ENCODE results near the gene NR1D2.
"Not testable (repeated sequence)": the region's sequence is repeated elsewhere in the genome, so short reads cannot be mapped to it uniquely, and the experiment has no call there.

The NR1D2 gene

GRCh38 chr3:24005669-24006068 lies 60.6 kb downstream of the NR1D2 start:
- DNase-seq (ENCODE audit: low spot score), result no peak

- DNase-seq (ENCODE audit: low spot score), result not testable (repeated sequence)
Measured at GRCh38 chr3:24010834-24011233, 65.7 kb downstream of the NR1D2 start.

GRCh38 chr3:24012589-24013269 lies 67.6 kb downstream of the NR1D2 start:
- no peak for DNase-seq (ENCODE audit: low spot score)

GRCh38 chr3:24017305-24017704 lies 72.2 kb downstream of the NR1D2 start:
- DNase-seq (ENCODE audit: low spot score), result no peak

GRCh38 chr3:24018784-24019570 lies 73.9 kb downstream of the NR1D2 start:
- no peak for DNase-seq (ENCODE audit: low spot score)

- no peak for DNase-seq (ENCODE audit: low spot score)
Measured at GRCh38 chr3:24019585-24019984, 74.5 kb downstream of the NR1D2 start.

GRCh38 chr3:24020036-24020691 lies 75.1 kb downstream of the NR1D2 start:
- DNase-seq (ENCODE audit: low spot score), result no peak

- no peak for DNase-seq (ENCODE audit: low spot score)
Measured at GRCh38 chr3:24023197-24023596, 78.1 kb downstream of the NR1D2 start.

GRCh38 chr3:24025805-24026204 lies 80.7 kb downstream of the NR1D2 start:
- DNase-seq (ENCODE audit: low spot score), result no peak

GRCh38 chr3:24026665-24027064 lies 81.6 kb downstream of the NR1D2 start:
- DNase-seq (ENCODE audit: low spot score), result not testable (repeated sequence)

- no peak for DNase-seq (ENCODE audit: low spot score)
Measured at GRCh38 chr3:24027946-24028345, 82.9 kb downstream of the NR1D2 start.
